Measurements from ENCODE around the gene CCDC6. TPM values are rescaled to one million over a fixed set of nuclear protein-coding genes. Genes with fewer than 3 reads are reported as not detected.

The CCDC6 gene
- total RNA-seq, 1 experiment from 2014 or later: 116 TPM

GRCh38 chr10:59903871-59904270 lies 2.5 kb downstream of the CCDC6 start:
- H3K27ac Mint-ChIP-seq (ENCODE audit: unreplicated experiment): no peak overlapping the region

GRCh38 chr10:59902016-59902415 lies 4.3 kb downstream of the CCDC6 start:
- Histone ChIP-seq H3K4me1 (peaks cover 47% of the 10 kb centered on the region), H3K4me3 (ENCODE audit: low read depth, low read length) (no peak overlapping the region), H3K36me3 (ENCODE audit: control insufficient read depth, insufficient read depth, low read length) (no peaks in the 10 kb centered on the region), H3K9me3 (no peaks in the 10 kb centered on the region), H3K27me3 (replicated peaks; ENCODE audit: control insufficient read depth, insufficient read depth, low read length) (no peaks in the 10 kb centered on the region)
- Mint-ChIP-seq H3K27ac (ENCODE audit: unreplicated experiment) (no peak overlapping the region), H3K4me3 (ENCODE audit: unreplicated experiment) (no peak overlapping the region), H3K9me3 (ENCODE audit: unreplicated experiment) (no peaks in the 10 kb centered on the region), H3K27me3 (ENCODE audit: insufficient read depth, unreplicated experiment) (no peaks in the 10 kb centered on the region), H3K36me3 (ENCODE audit: insufficient read depth, unreplicated experiment) (peaks cover 8% of the 10 kb centered on the region), H3K4me1 (ENCODE audit: low read depth, unreplicated experiment) (peaks cover 64% of the 10 kb centered on the region)
- ChIA-PET POLR2A (interaction anchor here (1.0 kb wide), 1 partner anchor 102 kb away, joined by 8 read pairs; no protein-coding TSS in a partner anchor), CTCF (interaction anchor here (1.6 kb wide), 1 partner anchor 71 kb away, joined by 3 read pairs; no protein-coding TSS in a partner anchor)
- TF ChIP-seq CTCF (IDR thresholded peaks at IDR 0.05; ENCODE audit: insufficient read depth in 1 of 2, low read depth in 1 of 2, low read length in 1 of 2, severe bottlenecking in 1 of 2, unreplicated experiment in 1 of 2): no peak
- DNase-seq: peak in 1 of 2 experiments; percentile 38
- intact Hi-C loops (cut with micrococcal nuclease; ENCODE audit: unreplicated experiment): no loop called here
- BruUV-seq (replicated peaks): no TSS peak

More at GRCh38 chr10:59903871-59904270, 2.5 kb downstream of the CCDC6 start:
- H3K36me3 Mint-ChIP-seq (ENCODE audit: insufficient read depth, unreplicated experiment): peaks cover 14% of the 10 kb centered on the region
- no peaks in the 10 kb centered on the region for H3K9me3 ChIP-seq
- H3K4me1 Mint-ChIP-seq (ENCODE audit: low read depth, unreplicated experiment): peaks cover 67% of the 10 kb centered on the region
- no peaks in the 10 kb centered on the region for H3K36me3 ChIP-seq (ENCODE audit: control insufficient read depth, insufficient read depth, low read length)
- intact Hi-C loops (cut with micrococcal nuclease; ENCODE audit: unreplicated experiment): no loop called here
- H3K4me3 Mint-ChIP-seq (ENCODE audit: unreplicated experiment): peak overlapping the region; percentile 99
- TF ChIP-seq CTCF (IDR thresholded peaks at IDR 0.05; ENCODE audit: insufficient read depth in 1 of 2, low read depth in 1 of 2, low read length in 1 of 2, severe bottlenecking in 1 of 2, unreplicated experiment in 1 of 2): no peak
- no peaks in the 10 kb centered on the region for H3K27me3 ChIP-seq (replicated peaks; ENCODE audit: control insufficient read depth, insufficient read depth, low read length)
- ChIA-PET CTCF (no interaction called here), POLR2A (no interaction called here)
- no peak overlapping the region for H3K4me3 ChIP-seq (ENCODE audit: low read depth, low read length)
- TSS peak; percentile 22 for BruUV-seq (replicated peaks)
- H3K9me3 Mint-ChIP-seq (ENCODE audit: unreplicated experiment): no peaks in the 10 kb centered on the region
- DNase-seq: no peak
- peaks cover 57% of the 10 kb centered on the region for H3K4me1 ChIP-seq
- H3K27me3 Mint-ChIP-seq (ENCODE audit: insufficient read depth, unreplicated experiment): no peaks in the 10 kb centered on the region

- Mint-ChIP-seq H3K27ac (ENCODE audit: unreplicated experiment) (no peak overlapping the region), H3K4me1 (ENCODE audit: low read depth, unreplicated experiment) (peaks cover 65% of the 10 kb centered on the region), H3K9me3 (ENCODE audit: unreplicated experiment) (no peaks in the 10 kb centered on the region), H3K36me3 (ENCODE audit: insufficient read depth, unreplicated experiment) (peaks cover 8% of the 10 kb centered on the region), H3K27me3 (ENCODE audit: insufficient read depth, unreplicated experiment) (no peaks in the 10 kb centered on the region), H3K4me3 (ENCODE audit: unreplicated experiment) (no peak overlapping the region)
- DNase-seq: no peak
- TF ChIP-seq CTCF (IDR thresholded peaks at IDR 0.05; ENCODE audit: insufficient read depth in 1 of 2, low read depth in 1 of 2, low read length in 1 of 2, severe bottlenecking in 1 of 2, unreplicated experiment in 1 of 2): no peak
- Histone ChIP-seq H3K9me3 (no peaks in the 10 kb centered on the region), H3K4me3 (ENCODE audit: low read depth, low read length) (no peak overlapping the region), H3K4me1 (peaks cover 52% of the 10 kb centered on the region), H3K36me3 (ENCODE audit: control insufficient read depth, insufficient read depth, low read length) (no peaks in the 10 kb centered on the region), H3K27me3 (replicated peaks; ENCODE audit: control insufficient read depth, insufficient read depth, low read length) (no peaks in the 10 kb centered on the region)
- intact Hi-C loops (cut with micrococcal nuclease; ENCODE audit: unreplicated experiment): no loop called here
- BruUV-seq (replicated peaks): no TSS peak
- ChIA-PET CTCF (interaction anchor here (1.6 kb wide), 1 partner anchor 71 kb away, joined by 3 read pairs; no protein-coding TSS in a partner anchor), POLR2A (interaction anchor here (1.0 kb wide), 1 partner anchor 102 kb away, joined by 8 read pairs; no protein-coding TSS in a partner anchor)
These were observed 4.9 kb downstream of the CCDC6 start for GRCh38 chr10:59901470-59901869.

Measured in Caco-2 (cell line).